IMR-90 (cell line): ENCODE data around the gene HLA-DQB1. TPM values are rescaled to one million over a fixed set of nuclear protein-coding genes. Genes with fewer than 3 reads are reported as not detected.

Experiments used
- ATAC-seq: fragments of 200-7000 bp; cut with Tn5 transposase; 2 replicates; pipeline ENCODE4 v1.9.1; 2020; ENCODE audit warnings: low read depth, mild to moderate bottlenecking, moderate library complexity
- BruUV-seq: library from RNA; stranded (reverse); fragments of 400-500 nt; replicated peaks from 2 replicates; lab custom pipeline; 2021; lab: Mats Ljungman, UMichigan
- CTCF ChIA-PET: fragments of 300-600 bp; formaldehyde crosslinking; extraction: SDS; loops from one replicate; lab custom pipeline; 2021; ENCODE audit warnings: antibody characterized with exemption; lab: Yijun Ruan, JAX
- POLR2A ChIA-PET: fragments of 300-600 bp; sonication (Branson Sonifier 250); formaldehyde crosslinking; loops from one replicate; lab custom pipeline; 2022; ENCODE audit warnings: antibody characterized with exemption; ENCODE audit not compliant: unreplicated experiment; lab: Charles Lee
- DNase-seq: peaks from one replicate; pipeline ENCODE4 v3.0.0; 2013
- H2AFZ ChIP-seq: replicated peaks from 2 replicates; pipeline ENCODE3; 2013; ENCODE audit warnings: low read length, mild to moderate bottlenecking; ENCODE audit not compliant: poor library complexity
- H2AK5ac ChIP-seq: 2 replicates; pipeline ENCODE4 v1.6.1; 2013; ENCODE audit warnings: low read depth, low read length, inconsistent platforms
- H2AK9ac ChIP-seq: replicated peaks from 2 replicates; pipeline ENCODE3; 2013; ENCODE audit warnings: mild to moderate bottlenecking, low read depth, low read length, moderate library complexity; ENCODE audit not compliant: poor library complexity
- H2BK120ac ChIP-seq: 2 replicates; pipeline ENCODE4 v1.6.1; 2013; ENCODE audit warnings: low read depth, low read length, inconsistent platforms
- H2BK15ac ChIP-seq: 3 replicates; pipeline ENCODE4 v1.6.1; 2013; ENCODE audit warnings: low read depth, low read length, inconsistent platforms
- H2BK20ac ChIP-seq: 2 replicates; pipeline ENCODE4 v1.6.1; 2013; ENCODE audit warnings: low read depth, mild to moderate bottlenecking, inconsistent platforms, low read length, moderate library complexity
- H2BK5ac ChIP-seq: 2 replicates; pipeline ENCODE4 v1.6.1; 2013; ENCODE audit warnings: mild to moderate bottlenecking, low read depth, low read length, inconsistent platforms; ENCODE audit not compliant: poor library complexity, severe bottlenecking
- H3K14ac ChIP-seq: replicated peaks from 2 replicates; pipeline ENCODE4 v1.6.1; 2013; ENCODE audit warnings: low read depth, low read length, inconsistent platforms
- H3K18ac ChIP-seq: 2 replicates; pipeline ENCODE4 v1.6.1; 2013; ENCODE audit warnings: low read depth, low read length, control low read depth
- H3K23ac ChIP-seq: 2 replicates; pipeline ENCODE4 v1.6.1; 2013; ENCODE audit warnings: low read depth, low read length, inconsistent platforms
- H3K27ac ChIP-seq: 2 replicates; pipeline ENCODE4 v1.5.1; 2013; ENCODE audit warnings: mild to moderate bottlenecking, control low read depth, low read length; ENCODE audit not compliant: insufficient read depth
- H3K27me3 ChIP-seq: 2 replicates; pipeline ENCODE4 v1.6.1; 2013; ENCODE audit warnings: low read length; ENCODE audit not compliant: control insufficient read depth, insufficient read depth
- H3K36me3 ChIP-seq: 2 replicates; pipeline ENCODE4 v1.6.1; 2013; ENCODE audit warnings: low read length, mixed read lengths; ENCODE audit not compliant: control insufficient read depth, insufficient read depth
- H3K4ac ChIP-seq: 2 replicates; pipeline ENCODE4 v1.6.1; 2013; ENCODE audit warnings: low read depth, low read length, inconsistent platforms
- H3K4me1 ChIP-seq: 2 replicates; pipeline ENCODE4 v1.6.1; 2013; ENCODE audit warnings: low read length, mixed read lengths; ENCODE audit not compliant: control insufficient read depth, insufficient read depth
- H3K4me2 ChIP-seq: 2 replicates; pipeline ENCODE4 v1.6.1; 2013; ENCODE audit warnings: low read depth, mild to moderate bottlenecking, control low read depth, low read length, moderate library complexity
- H3K4me3 ChIP-seq: 2 replicates; pipeline ENCODE4 v1.5.1; 2013; ENCODE audit warnings: low read depth, mild to moderate bottlenecking, control low read depth, low read length, moderate library complexity; ENCODE audit not compliant: insufficient read depth
- H3K56ac ChIP-seq: 2 replicates; pipeline ENCODE4 v1.6.1; 2013; ENCODE audit warnings: low read length, inconsistent platforms; ENCODE audit not compliant: insufficient read depth; ENCODE audit errors: extremely low read depth
- H3K79me1 ChIP-seq, 2 experiments: 2 replicates each; pipeline ENCODE4 v1.6.1; 2013; ENCODE audit warnings: low read length in 2 of 2, inconsistent platforms in 1 of 2, low read depth in 1 of 2
- H3K9ac ChIP-seq: 2 replicates; pipeline ENCODE4 v1.6.1; 2013; ENCODE audit warnings: low read depth, low read length, control low read depth
- H3K9me1 ChIP-seq: 2 replicates; pipeline ENCODE4 v1.6.1; 2013; ENCODE audit warnings: low read length, inconsistent platforms; ENCODE audit not compliant: insufficient read depth
- H3K9me3 ChIP-seq: 2 replicates; pipeline ENCODE4 v1.6.1; 2013; ENCODE audit warnings: low read length; ENCODE audit not compliant: control insufficient read depth, insufficient read depth
- H4K20me1 ChIP-seq: 2 replicates; pipeline ENCODE4 v1.6.1; 2013; ENCODE audit warnings: low read length, inconsistent platforms; ENCODE audit not compliant: insufficient read depth
- H4K5ac ChIP-seq: 2 replicates; pipeline ENCODE4 v1.6.1; 2013; ENCODE audit warnings: mild to moderate bottlenecking, low read depth, low read length, control low read depth
- H4K8ac ChIP-seq, 2 experiments: 2 replicates each; pipeline ENCODE4 v1.6.1; 2013; ENCODE audit warnings: low read depth in 2 of 2, low read length in 2 of 2, control low read depth in 1 of 2, inconsistent platforms in 1 of 2
- H4K91ac ChIP-seq: 2 replicates; pipeline ENCODE4 v1.6.1; 2013; ENCODE audit warnings: low read depth, low read length, inconsistent platforms; ENCODE audit not compliant: insufficient read depth
- BHLHE40 ChIP-seq: fragments of 150-350 bp; IDR thresholded peaks from 2 replicates; pipeline ENCODE4 v1.6.1; 2016; ENCODE audit warnings: mild to moderate bottlenecking, low read depth, low read length
- CEBPB ChIP-seq: IDR thresholded peaks from 2 replicates; pipeline ENCODE4 v1.6.1; 2012; ENCODE audit warnings: low read depth, low read length, improper control_type of control experiment
- CHD1 ChIP-seq: IDR thresholded peaks from 2 replicates; pipeline ENCODE4 v1.6.1; 2012; ENCODE audit warnings: low read depth, low read length, improper control_type of control experiment
- CTCF ChIP-seq: conservative IDR thresholded peaks from 2 replicates; pipeline ENCODE4 v1.5.1; 2012; ENCODE audit warnings: mild to moderate bottlenecking, low read depth, low read length, improper control_type of control experiment
- ELK1 ChIP-seq: fragments of 150-350 bp; IDR thresholded peaks from 2 replicates; pipeline ENCODE4 v1.6.1; 2016; ENCODE audit warnings: low read depth, mild to moderate bottlenecking, low read length, moderate library complexity, borderline replicate concordance
- FOS ChIP-seq: fragments of 150-350 bp; IDR thresholded peaks from 2 replicates; pipeline ENCODE4 v1.6.1; 2016; ENCODE audit warnings: low read depth, low read length
- MAFK ChIP-seq: IDR thresholded peaks from 2 replicates; pipeline ENCODE4 v1.6.1; 2012; ENCODE audit warnings: low read depth, low read length, improper control_type of control experiment
- MAZ ChIP-seq: IDR thresholded peaks from 2 replicates; pipeline ENCODE4 v1.6.1; 2012; ENCODE audit warnings: low read depth, mild to moderate bottlenecking, low read length, improper control_type of control experiment, moderate library complexity, borderline replicate concordance
- MXI1 ChIP-seq: IDR thresholded peaks from 2 replicates; pipeline ENCODE4 v1.6.1; 2012; ENCODE audit warnings: low read depth, mild to moderate bottlenecking, low read length, moderate library complexity, borderline replicate concordance
- NFE2L2 ChIP-seq: fragments of 150-350 bp; IDR thresholded peaks from 2 replicates; pipeline ENCODE4 v1.6.1; 2016; ENCODE audit warnings: low read depth, mild to moderate bottlenecking, low read length
- POLR2A ChIP-seq: IDR thresholded peaks from 2 replicates; pipeline ENCODE4 v1.6.1; 2012; ENCODE audit warnings: mild to moderate bottlenecking, low read depth, low read length
- RAD21 ChIP-seq: IDR thresholded peaks from 2 replicates; pipeline ENCODE4 v1.6.1; 2012; ENCODE audit warnings: low read length, improper control_type of control experiment
- RCOR1 ChIP-seq: IDR thresholded peaks from 2 replicates; pipeline ENCODE4 v1.6.1; 2012; ENCODE audit warnings: mild to moderate bottlenecking, low read length, improper control_type of control experiment; ENCODE audit not compliant: insufficient replicate concordance
- RFX5 ChIP-seq: IDR thresholded peaks from 2 replicates; pipeline ENCODE4 v1.8.0; 2012; ENCODE audit warnings: low read depth, mild to moderate bottlenecking, low read length, moderate library complexity
- SMC3 ChIP-seq: fragments of 150-350 bp; IDR thresholded peaks from 2 replicates; pipeline ENCODE4 v1.6.1; 2016; ENCODE audit warnings: low read depth, mild to moderate bottlenecking, antibody characterized with exemption, low read length, moderate library complexity
- USF2 ChIP-seq: fragments of 150-350 bp; IDR thresholded peaks from 2 replicates; pipeline ENCODE4 v1.6.1; 2017; ENCODE audit warnings: mild to moderate bottlenecking, antibody characterized with exemption, low read length, low read depth
- WGBS, 2 experiments: methylation state at CpG; one replicate each; pipeline versions ENCODE4 v1.1.5 to v1.1.7; 2013; ENCODE audit warnings: missing lambda C conversion rate in 2 of 2; ENCODE audit not compliant: insufficient read length in 1 of 2; ENCODE audit errors: extremely low coverage in 2 of 2; 5-methylcytosine and 5-hydroxymethylcytosine counted together
- dilution Hi-C: fragments of 300-500 bp; cut with HindIII; formaldehyde crosslinking; loops from one replicate; pipeline ENCODE4 v1.14.3; 2018; ENCODE audit warnings: low sequenced_read_pairs; ENCODE audit not compliant: unreplicated experiment
- in situ Hi-C: fragments of 300-500 bp; cut with MboI; formaldehyde crosslinking; loops from 3 replicates; pipeline ENCODE4 v1.14.3; 2019; ENCODE audit warnings: low sequenced_read_pairs, inconsistent platforms, mixed read lengths
- intact Hi-C: fragments of 100-400 bp; cut with micrococcal nuclease; formaldehyde crosslinking; loops from 2 replicates; pipeline ENCODE4 v1.10.0; 2022
- polyA plus RNA-seq, 3 experiments: library from polyadenylated mRNA; depleted of rRNA; stranded (reverse); fragments of >200 nt; gene quantifications; 2 replicates each; pipeline ENCODE4 v1.2.3, GENCODE V29; 2012; ENCODE audit warnings: low replicate concordance in 1 of 3
- total RNA-seq: library from RNA; depleted of rRNA; stranded (reverse); fragments of >200 nt; gene quantifications from 2 replicates; pipeline ENCODE4 v1.2.3, GENCODE V29; 2012

Gene HLA-DQB1
- total and polyA plus RNA-seq, 2 of the 4 experiments (the other 2 are of a cell fraction) = not detected

- no peak overlapping the region for H3K14ac ChIP-seq
- no peaks in the 10 kb centered on the region for H3K9me3 ChIP-seq
- H3K9ac ChIP-seq = no peak overlapping the region
- H3K4me3 ChIP-seq = no peak overlapping the region
- H2BK120ac ChIP-seq = no peak overlapping the region
- no peaks in the 10 kb centered on the region for H3K27me3 ChIP-seq
- no peak overlapping the region for H2AK9ac ChIP-seq
- no peak overlapping the region for H3K4ac ChIP-seq
- ChIA-PET POLR2A (no interaction called here), CTCF (no interaction called here)
- dilution Hi-C loops = no loop called here
- H4K20me1 ChIP-seq = no peaks in the 10 kb centered on the region
- ATAC-seq (no peak), DNase-seq (no peak)
- BruUV-seq = no TSS peak
- H2BK15ac ChIP-seq = no peak overlapping the region
- no peak overlapping the region for H4K5ac ChIP-seq
- in situ Hi-C loops = no loop called here
- no peak overlapping the region for H3K18ac ChIP-seq
- H3K56ac ChIP-seq = no peak overlapping the region
- H3K4me1 ChIP-seq = no peaks in the 10 kb centered on the region
- H3K9me1 ChIP-seq = no peaks in the 10 kb centered on the region
- no peaks in the 10 kb centered on the region for H3K79me1 ChIP-seq
- H4K91ac ChIP-seq = no peak overlapping the region
- no peak overlapping the region for H2AK5ac ChIP-seq
- no peak overlapping the region for H4K8ac ChIP-seq
- TF ChIP-seq POLR2A (no peak), BHLHE40 (no peak), SMC3 (no peak), CEBPB (no peak), RFX5 (no peak), CHD1 (no peak), CTCF (no peak), MAFK (no peak), MXI1 (no peak), ELK1 (no peak), RCOR1 (no peak), NFE2L2 (no peak), FOS (no peak), USF2 (no peak), MAZ (no peak), RAD21 (no peak)
- no peak overlapping the region for H2AFZ ChIP-seq
- intact Hi-C loops = no loop called here
- no peak overlapping the region for H2BK20ac ChIP-seq
- no CpG with 5 or more reads among the region's 6 CpGs for WGBS, 2 experiments
- no peak overlapping the region for H2BK5ac ChIP-seq
- no peaks in the 10 kb centered on the region for H3K36me3 ChIP-seq
- no peak overlapping the region for H3K4me2 ChIP-seq
- H3K23ac ChIP-seq = no peak overlapping the region
- no peak overlapping the region for H3K27ac ChIP-seq
These were observed 21.3 kb downstream of the HLA-DQB1 start for GRCh38 chr6:32645047-32645703.
